Prostate gland (tissue), 2 donors: ENCODE measurements around the gene TAPBP.

ENCODE experiments used
- CTCF ChIP-seq, 4 experiments: fragments of 200-600 bp in 2 of 4; fragments of 450-650 bp in 2 of 4; sonication (generic) in 2 of 4; IDR thresholded peaks; 1 replicate in 3 of 4; 2 replicates in 1 of 4; pipeline ENCODE4 v1.5.1; 2016 to 2019; ENCODE audit warnings: antibody characterized with exemption in 4 of 4, mild to moderate bottlenecking in 2 of 4, moderate library complexity in 2 of 4
- POLR2AphosphoS5 ChIP-seq: sonication (generic); formaldehyde crosslinking; IDR thresholded peaks from one replicate; pipeline ENCODE4 v1.6.1; 2017; ENCODE audit warnings: antibody characterized with exemption

GRCh38 chr6:33299237-33299944 lies 14.5 kb downstream of the TAPBP start:
- TF ChIP-seq POLR2AphosphoS5, result peak; percentile 92
- peak; percentile 40 to 78 (median 76) for TF ChIP-seq CTCF (IDR thresholded peaks at IDR 0.05)
